Panc1 (cell line): ENCODE data around the gene SETD2.

Experiments used
- CTCF ChIP-seq: fragments of 450-650 bp; IDR thresholded peaks from 2 replicates; pipeline ENCODE4 v1.5.1; 2017; ENCODE audit warnings: mild to moderate bottlenecking
- POLR2AphosphoS5 ChIP-seq: IDR thresholded peaks from 2 replicates; pipeline ENCODE4 v1.6.1; 2012; ENCODE audit warnings: mild to moderate bottlenecking, low read depth, low read length, moderate library complexity
- REST ChIP-seq, 2 experiments: IDR thresholded peaks; 2 replicates each; pipeline ENCODE4 v1.6.1; 2011 to 2012; ENCODE audit warnings: low read depth in 2 of 2, control low read depth in 1 of 2, low read length in 1 of 2, mild to moderate bottlenecking in 1 of 2, moderate library complexity in 1 of 2; ENCODE audit not compliant: insufficient read depth in 1 of 2

GRCh38 chr3:46972396-46972795 is 191.5 kb downstream of the SETD2 start:
- TF ChIP-seq CTCF, result no peak
- TF ChIP-seq POLR2AphosphoS5, result no peak
- TF ChIP-seq REST (IDR thresholded peaks at IDR 0.05; ENCODE audit: insufficient read depth in 1 of 2, low read depth in 2 of 2, low read length in 1 of 2), result no peak
